Tibial artery (tissue), 4 donors: Measurements from ENCODE around the gene AGAP3.

Source experiments
- DNase-seq, 2 donors: peaks; one replicate each; pipeline ENCODE4 v3.0.0-alpha.2; 2019
- H3K27ac ChIP-seq, 2 donors: fragments of 200-600 bp; sonication (generic) in 1 of 2; 1 replicate in 1 of 2; 2 replicates in 1 of 2; pipeline ENCODE4 v1.5.1; 2018 to 2019; ENCODE audit warnings: mild to moderate bottlenecking in 1 of 2
- H3K27me3 ChIP-seq, 2 donors: fragments of 200-600 bp; sonication (generic) in 1 of 2; one replicate each; pipeline versions ENCODE4 v1.5.1 to v1.6.0; 2016 to 2019
- H3K36me3 ChIP-seq, 3 donors: fragments of 200-600 bp; sonication (generic) in 2 of 3; one replicate each; pipeline ENCODE4 v1.5.1; 2016 to 2019; ENCODE audit warnings: mild to moderate bottlenecking in 2 of 3
- H3K4me1 ChIP-seq, 4 donors: fragments of 200-600 bp; sonication (generic) in 2 of 4; 1 replicate in 3 of 4; 2 replicates in 1 of 4; pipeline ENCODE4 v1.5.1; 2016 to 2019
- H3K4me3 ChIP-seq, 2 donors: fragments of 200-600 bp; sonication (generic) in 1 of 2; 1 replicate in 1 of 2; 2 replicates in 1 of 2; pipeline ENCODE4 v1.5.1; 2018 to 2019; ENCODE audit warnings: mild to moderate bottlenecking in 2 of 2
- H3K9me3 ChIP-seq, 3 donors: fragments of 200-600 bp; sonication (generic) in 1 of 3; one replicate each; pipeline ENCODE4 v1.5.1; 2016 to 2019
- CTCF ChIP-seq, 2 experiments: fragments of 200-600 bp in 1 of 2; fragments of 450-650 bp in 1 of 2; IDR thresholded peaks; one replicate each; pipeline ENCODE4 v1.5.1; 2017 to 2019; ENCODE audit warnings: antibody characterized with exemption in 2 of 2, mild to moderate bottlenecking in 1 of 2, moderate library complexity in 1 of 2
- intact Hi-C: fragments of 100-400 bp; cut with DNase I; formaldehyde crosslinking; loops from one replicate; pipeline ENCODE4 v1.15.0; 2023; ENCODE audit warnings: low total_unique reads

Gene AGAP3

GRCh38 chr7:151100921-151101320 lies 14.6 kb downstream of the AGAP3 start:
- TF ChIP-seq CTCF (IDR thresholded peaks at IDR 0.05), result no peak
- H3K4me3 ChIP-seq, result no peak overlapping the region
- H3K27me3 ChIP-seq, result no peaks in the 10 kb centered on the region
- DNase-seq, result peak in 1 of 2 donors; percentile 50
- no peaks in the 10 kb centered on the region for H3K9me3 ChIP-seq
- peaks cover 0 to 25% (median 6%) of the 10 kb centered on the region in 4 donors for H3K4me1 ChIP-seq
- H3K36me3 ChIP-seq, result peaks cover 0 to 7% (median 0%) of the 10 kb centered on the region in 3 donors
- no peak overlapping the region for H3K27ac ChIP-seq
- intact Hi-C loops, result no loop called here

GRCh38 chr7:151101621-151102396 lies 15.5 kb downstream of the AGAP3 start:
- no peak overlapping the region for H3K27ac ChIP-seq
- H3K4me3 ChIP-seq, result no peak overlapping the region
- H3K9me3 ChIP-seq, result no peaks in the 10 kb centered on the region
- intact Hi-C loops, result no loop called here
- no peak for TF ChIP-seq CTCF (IDR thresholded peaks at IDR 0.05)
- peaks cover 0 to 25% (median 6%) of the 10 kb centered on the region in 4 donors for H3K4me1 ChIP-seq
- H3K36me3 ChIP-seq, result peaks cover 0 to 7% (median 0%) of the 10 kb centered on the region in 3 donors
- DNase-seq, result peak in 1 of 2 donors; percentile 62
- H3K27me3 ChIP-seq, result no peaks in the 10 kb centered on the region

GRCh38 chr7:151102991-151103390 lies 16.7 kb downstream of the AGAP3 start:
- no peak overlapping the region for H3K27ac ChIP-seq
- H3K4me3 ChIP-seq, result no peak overlapping the region
- no peaks in the 10 kb centered on the region for H3K27me3 ChIP-seq
- H3K9me3 ChIP-seq, result no peaks in the 10 kb centered on the region
- H3K4me1 ChIP-seq, result peaks cover 0 to 24% (median 6%) of the 10 kb centered on the region in 4 donors
- intact Hi-C loops, result no loop called here
- peaks cover 0 to 4% (median 0%) of the 10 kb centered on the region in 3 donors for H3K36me3 ChIP-seq
- TF ChIP-seq CTCF (IDR thresholded peaks at IDR 0.05), result no peak
- no peak for DNase-seq

- Histone ChIP-seq H3K27me3 (no peaks in the 10 kb centered on the region), H3K4me1 (peaks cover 0 to 20% (median 6%) of the 10 kb centered on the region in 4 donors), H3K36me3 (no peaks in the 10 kb centered on the region), H3K4me3 (no peak overlapping the region), H3K27ac (no peak overlapping the region), H3K9me3 (no peaks in the 10 kb centered on the region)
- DNase-seq, result no peak
- intact Hi-C loops, result no loop called here
- no peak for TF ChIP-seq CTCF (IDR thresholded peaks at IDR 0.05)
These were observed 17.7 kb downstream of the AGAP3 start for GRCh38 chr7:151103973-151104372.

GRCh38 chr7:151104411-151105235 lies 18.3 kb downstream of the AGAP3 start:
- DNase-seq, result no peak
- Histone ChIP-seq H3K36me3 (no peaks in the 10 kb centered on the region), H3K4me3 (no peak overlapping the region), H3K9me3 (no peaks in the 10 kb centered on the region), H3K27me3 (no peaks in the 10 kb centered on the region), H3K27ac (no peak overlapping the region), H3K4me1 (peaks cover 0 to 17% (median 6%) of the 10 kb centered on the region in 4 donors)
- no peak for TF ChIP-seq CTCF (IDR thresholded peaks at IDR 0.05)
- intact Hi-C loops, result loop anchor here (5.0 kb wide), 1 partner anchor 202 kb away; no protein-coding TSS in a partner anchor
